Endodermal cell (in vitro differentiated cells): ENCODE data around the gene ARL2BP. TPM values are rescaled to one million over a fixed set of nuclear protein-coding genes. Genes with fewer than 3 reads are reported as not detected.
"Not testable (repeated sequence)": the region's sequence is repeated elsewhere in the genome, so short reads cannot be mapped to it uniquely, and the experiment has no call there.

Source experiments
- DNase-seq: peaks from one replicate; pipeline ENCODE4 v3.0.0-alpha.2; 2017
- H3K27ac ChIP-seq: 2 replicates; pipeline ENCODE4 v1.5.1; 2013; ENCODE audit warnings: mild to moderate bottlenecking, low read depth, low read length, moderate library complexity
- H3K27me3 ChIP-seq: 2 replicates; pipeline ENCODE4 v1.6.1; 2013; ENCODE audit warnings: mild to moderate bottlenecking, low read length, moderate library complexity; ENCODE audit not compliant: insufficient read depth, control insufficient read depth, poor library complexity, severe bottlenecking
- H3K36me3 ChIP-seq: 2 replicates; pipeline ENCODE4 v1.7.0; 2013; ENCODE audit warnings: mild to moderate bottlenecking, low read length, moderate library complexity; ENCODE audit not compliant: control insufficient read depth, insufficient read depth
- H3K4me1 ChIP-seq: one replicate; pipeline ENCODE4 v1.7.0; 2013; ENCODE audit warnings: low read length; ENCODE audit not compliant: control insufficient read depth, insufficient read depth
- H3K4me3 ChIP-seq: 2 replicates; pipeline ENCODE4 v1.5.1; 2013; ENCODE audit warnings: mild to moderate bottlenecking, low read length, moderate library complexity
- H3K9ac ChIP-seq: 2 replicates; pipeline ENCODE4 v1.6.1; 2013; ENCODE audit warnings: mild to moderate bottlenecking, low read length, moderate library complexity; ENCODE audit not compliant: poor library complexity, severe bottlenecking; ENCODE audit errors: extremely low read depth
- H3K9me3 ChIP-seq: 2 replicates; pipeline ENCODE4 v1.6.1; 2013; ENCODE audit warnings: mild to moderate bottlenecking, low read length, moderate library complexity; ENCODE audit not compliant: control insufficient read depth
- H3K27ac Mint-ChIP-seq: 2 replicates; pipeline ENCODE4 v1.8.0; 2020; ENCODE audit warnings: mixed read lengths
- H3K27me3 Mint-ChIP-seq: 2 replicates; pipeline ENCODE4 v1.8.0; 2021; ENCODE audit warnings: mild to moderate bottlenecking, mixed read lengths; ENCODE audit not compliant: insufficient read depth
- H3K36me3 Mint-ChIP-seq: 2 replicates; pipeline ENCODE4 v1.8.0; 2020; ENCODE audit warnings: low read depth, mixed read lengths
- H3K4me1 Mint-ChIP-seq: 2 replicates; pipeline ENCODE4 v1.8.0; 2020; ENCODE audit warnings: mixed read lengths
- H3K4me3 Mint-ChIP-seq: 2 replicates; pipeline ENCODE4 v1.8.0; 2020; ENCODE audit warnings: mild to moderate bottlenecking, moderate library complexity, mixed read lengths
- H3K9me3 Mint-ChIP-seq: 2 replicates; pipeline ENCODE4 v1.8.0; 2020; ENCODE audit warnings: mild to moderate bottlenecking, mixed read lengths
- CTCF ChIP-seq: fragments of 200-600 bp; sonication (generic); conservative IDR thresholded peaks from 2 replicates; pipeline ENCODE4 v1.5.0; 2021; ENCODE audit warnings: antibody characterized with exemption, mild to moderate bottlenecking
- WGBS, 2 experiments: methylation state at CpG; one replicate each; pipeline versions ENCODE4 v1.1.5 to v1.1.7; 2013; ENCODE audit warnings: missing lambda C conversion rate in 2 of 2, mixed read lengths in 1 of 2; ENCODE audit not compliant: insufficient coverage in 1 of 2, insufficient read length in 1 of 2; 5-methylcytosine and 5-hydroxymethylcytosine counted together
- total RNA-seq, 2 donors: library from RNA; stranded (reverse); fragmentation: NEBNext Ultra II Directional in 1 of 2; extraction: Animal tissue kit (Norgen Biotek cat#: 25700) in 1 of 2; gene quantifications; 2 replicates in 1 of 2; 3 replicates in 1 of 2; pipeline ENCODE4 v1.2.1, GENCODE V29; 2021

ARL2BP gene
- total RNA-seq, 2 donors from 2014 or later: 22.6 to 31.3 TPM

GRCh38 chr16:57266531-57267260 is 21.6 kb downstream of the ARL2BP start:
- DNase-seq: no peak
- no peak overlapping the region for H3K27ac Mint-ChIP-seq
- H3K27me3 ChIP-seq: no peaks in the 10 kb centered on the region
- no peak for TF ChIP-seq CTCF
- no peak overlapping the region for H3K9ac ChIP-seq
- no peak overlapping the region for H3K27ac ChIP-seq
- H3K9me3 Mint-ChIP-seq: no peaks in the 10 kb centered on the region
- no peaks in the 10 kb centered on the region for H3K27me3 Mint-ChIP-seq
- no peak overlapping the region for H3K4me3 ChIP-seq
- H3K9me3 ChIP-seq: no peaks in the 10 kb centered on the region
- H3K36me3 Mint-ChIP-seq: no peaks in the 10 kb centered on the region
- H3K4me1 Mint-ChIP-seq: peaks cover 20% of the 10 kb centered on the region
- H3K4me1 ChIP-seq: peaks cover 15% of the 10 kb centered on the region
- 71 to 74% methylated on average over 5 to 6 of the region's 6 CpGs for WGBS, 2 experiments
- no peak overlapping the region for H3K4me3 Mint-ChIP-seq
- no peaks in the 10 kb centered on the region for H3K36me3 ChIP-seq

- not testable (repeated sequence) for H3K4me3 ChIP-seq, H3K36me3 ChIP-seq, H3K27me3 Mint-ChIP-seq, DNase-seq, H3K27me3 ChIP-seq, H3K9me3 ChIP-seq, H3K27ac ChIP-seq, H3K4me3 Mint-ChIP-seq, H3K9me3 Mint-ChIP-seq, H3K36me3 Mint-ChIP-seq, H3K9ac ChIP-seq, H3K27ac Mint-ChIP-seq
- peaks cover 21% of the 10 kb centered on the region for H3K4me1 Mint-ChIP-seq
- H3K4me1 ChIP-seq: peaks cover 15% of the 10 kb centered on the region
- WGBS, 2 experiments: 89 to 90% methylated on average over 1 to 2 of the region's 2 CpGs
Measured at GRCh38 chr16:57267343-57267742, 22.3 kb downstream of the ARL2BP start.

GRCh38 chr16:57268804-57269800 is 24.0 kb downstream of the ARL2BP start:
- Mint-ChIP-seq H3K4me3 (no peak overlapping the region), H3K9me3 (no peaks in the 10 kb centered on the region), H3K27ac (peak overlapping the region; percentile 72), H3K36me3 (no peaks in the 10 kb centered on the region), H3K27me3 (no peaks in the 10 kb centered on the region), H3K4me1 (peaks cover 25% of the 10 kb centered on the region)
- no peak for TF ChIP-seq CTCF
- Histone ChIP-seq H3K27me3 (no peaks in the 10 kb centered on the region), H3K9me3 (no peaks in the 10 kb centered on the region), H3K4me3 (no peak overlapping the region), H3K9ac (peak overlapping the region; percentile 16), H3K4me1 (peaks cover 15% of the 10 kb centered on the region), H3K36me3 (no peaks in the 10 kb centered on the region), H3K27ac (no peak overlapping the region)
- 76 to 81% methylated on average over 12 to 14 of the region's 14 CpGs for WGBS, 2 experiments
- peak; percentile 81 for DNase-seq
